ENCODE results near the gene EPM2A.
"Not testable (repeated sequence)": the region's sequence is repeated elsewhere in the genome, so short reads cannot be mapped to it uniquely, and the experiment has no call there.

EPM2A gene

DNA sequence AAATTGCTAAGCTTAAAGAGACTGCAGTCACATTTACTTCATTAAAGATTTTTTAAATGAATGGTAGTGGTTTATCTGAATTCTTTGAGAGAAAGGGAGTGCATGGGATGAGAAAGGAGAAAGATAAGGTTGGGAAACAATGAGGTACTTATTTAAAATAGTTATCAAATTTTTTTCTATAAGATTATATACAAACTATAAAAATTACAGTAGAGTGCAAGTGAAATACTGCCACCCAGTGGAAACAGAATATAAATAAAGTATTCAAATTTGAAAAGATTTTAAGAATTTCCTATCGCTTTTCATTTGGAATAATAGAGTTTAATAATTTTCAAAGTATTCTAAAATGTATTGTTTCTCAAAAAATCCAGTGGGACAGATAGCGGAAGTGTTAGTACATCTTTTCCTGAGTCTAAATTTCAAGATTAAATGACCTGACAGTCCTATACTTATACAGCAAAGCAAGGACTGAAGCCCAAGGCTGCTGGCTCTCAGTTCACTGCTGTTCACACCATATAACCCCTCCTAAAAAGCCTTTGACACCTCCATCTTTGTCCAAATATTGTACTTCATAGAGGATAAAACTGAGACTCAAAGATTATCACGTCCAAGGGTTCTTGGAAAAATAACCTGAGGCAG lies 31.1 kb downstream of the EPM2A start:
- TF ChIP-seq CTCF (IDR thresholded peaks at IDR 0.05; ENCODE audit: low read depth, low read length) (no peak), MAX (IDR thresholded peaks at IDR 0.05; ENCODE audit: low read depth, low read length) (no peak), MYC (IDR thresholded peaks at IDR 0.05; ENCODE audit: low read depth, low read length) (no peak), POLR2A (IDR thresholded peaks at IDR 0.05; ENCODE audit: extremely low read depth, insufficient read length) (no peak)
- DNase-seq (ENCODE audit: low read depth): peak; percentile 19
- H3K4me3 ChIP-seq (ENCODE audit: low read depth, low read length): no peak overlapping the region

GRCh38 chr6:145699462-145699861 lies 35.9 kb downstream of the EPM2A start:
- H3K4me3 ChIP-seq (ENCODE audit: low read depth, low read length): no peak overlapping the region
- no peak for DNase-seq (ENCODE audit: low read depth)
- TF ChIP-seq MAX (IDR thresholded peaks at IDR 0.05; ENCODE audit: low read depth, low read length) (no peak), CTCF (IDR thresholded peaks at IDR 0.05; ENCODE audit: low read depth, low read length) (no peak), MYC (IDR thresholded peaks at IDR 0.05; ENCODE audit: low read depth, low read length) (no peak), POLR2A (IDR thresholded peaks at IDR 0.05; ENCODE audit: extremely low read depth, insufficient read length) (no peak)

GRCh38 chr6:145697401-145697800 lies 37.9 kb downstream of the EPM2A start:
- DNase-seq (ENCODE audit: low read depth); H3K4me3 ChIP-seq (ENCODE audit: low read depth, low read length): not testable (repeated sequence)

- TF ChIP-seq POLR2A (IDR thresholded peaks at IDR 0.05; ENCODE audit: extremely low read depth, insufficient read length) (no peak), CTCF (IDR thresholded peaks at IDR 0.05; ENCODE audit: low read depth, low read length) (no peak), MAX (IDR thresholded peaks at IDR 0.05; ENCODE audit: low read depth, low read length) (no peak), MYC (IDR thresholded peaks at IDR 0.05; ENCODE audit: low read depth, low read length) (no peak)
- no peak overlapping the region for H3K4me3 ChIP-seq (ENCODE audit: low read depth, low read length)
- no peak for DNase-seq (ENCODE audit: low read depth)
Observed at GRCh38 chr6:145694083-145694737, 41.1 kb downstream of the EPM2A start.

DNA sequence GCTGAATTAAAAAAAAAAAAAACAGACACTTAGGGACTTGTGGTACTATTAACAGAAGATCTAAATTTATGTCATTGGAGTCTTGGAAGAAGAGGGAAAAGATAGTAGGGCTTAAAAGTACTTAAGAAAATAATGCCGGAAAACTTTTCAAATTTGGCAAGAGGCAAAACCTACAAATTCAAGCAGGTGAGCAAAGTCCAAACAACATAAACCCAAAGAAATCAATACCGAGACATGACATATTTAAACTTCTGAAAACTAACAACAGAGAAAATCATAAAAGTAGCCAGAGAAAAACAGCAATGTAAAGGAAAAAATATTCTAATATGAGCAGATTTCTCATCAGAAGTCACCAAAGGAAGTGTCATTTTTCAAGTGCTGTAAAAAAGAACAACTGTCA lies 44.4 kb downstream of the EPM2A start:
- H3K4me3 ChIP-seq (ENCODE audit: low read depth, low read length): no peak overlapping the region
- TF ChIP-seq CTCF (IDR thresholded peaks at IDR 0.05; ENCODE audit: low read depth, low read length): no peak
- TF ChIP-seq POLR2A (IDR thresholded peaks at IDR 0.05; ENCODE audit: extremely low read depth, insufficient read length): no peak
- no peak for TF ChIP-seq MYC (IDR thresholded peaks at IDR 0.05; ENCODE audit: low read depth, low read length)
- TF ChIP-seq MAX (IDR thresholded peaks at IDR 0.05; ENCODE audit: low read depth, low read length): no peak
- no peak for DNase-seq (ENCODE audit: low read depth)

GRCh38 chr6:145689529-145689928 lies 45.8 kb downstream of the EPM2A start:
- H3K4me3 ChIP-seq (ENCODE audit: low read depth, low read length): no peak overlapping the region
- TF ChIP-seq CTCF (IDR thresholded peaks at IDR 0.05; ENCODE audit: low read depth, low read length): no peak
- TF ChIP-seq MYC (IDR thresholded peaks at IDR 0.05; ENCODE audit: low read depth, low read length): no peak
- TF ChIP-seq POLR2A (IDR thresholded peaks at IDR 0.05; ENCODE audit: extremely low read depth, insufficient read length): no peak
- TF ChIP-seq MAX (IDR thresholded peaks at IDR 0.05; ENCODE audit: low read depth, low read length): no peak
- DNase-seq (ENCODE audit: low read depth): no peak
